Breast epithelium (tissue), 4 donors: ENCODE results near the gene SIKE1. TPM values are rescaled to one million over a fixed set of nuclear protein-coding genes. Genes with fewer than 3 reads are reported as not detected.

Experiments
- DNase-seq, 2 donors: peaks; one replicate each; pipeline ENCODE4 v3.0.0-alpha.2; 2019; ENCODE audit warnings: low spot score in 2 of 2
- H3K27ac ChIP-seq, 2 donors: fragments of 200-600 bp; sonication (generic) in 1 of 2; one replicate each; pipeline ENCODE4 v1.5.1; 2016 to 2019; ENCODE audit warnings: mild to moderate bottlenecking in 1 of 2
- H3K27me3 ChIP-seq, 2 donors: fragments of 200-600 bp; sonication (generic) in 1 of 2; one replicate each; pipeline versions ENCODE4 v1.5.1 to v1.6.0; 2017 to 2019; ENCODE audit warnings: control low read depth in 1 of 2, mild to moderate bottlenecking in 1 of 2
- H3K36me3 ChIP-seq: fragments of 200-600 bp; one replicate; pipeline ENCODE4 v1.5.1; 2019
- H3K4me1 ChIP-seq, 2 donors: fragments of 200-600 bp; sonication (generic); one replicate each; pipeline ENCODE4 v1.5.1; 2016 to 2019; ENCODE audit warnings: control low read depth in 1 of 2
- H3K4me3 ChIP-seq, 3 donors: fragments of 200-600 bp; sonication (generic); 1 replicate in 2 of 3; 2 replicates in 1 of 3; pipeline ENCODE4 v1.5.1; 2016 to 2019; ENCODE audit warnings: mild to moderate bottlenecking in 3 of 3, moderate library complexity in 2 of 3
- H3K9me3 ChIP-seq, 2 donors: fragments of 200-600 bp; sonication (generic) in 1 of 2; one replicate each; pipeline ENCODE4 v1.5.1; 2016 to 2019; ENCODE audit warnings: control low read depth in 1 of 2
- POLR2A ChIP-seq: fragments of 450-650 bp; IDR thresholded peaks from one replicate; pipeline ENCODE4 v1.6.1; 2016; ENCODE audit warnings: antibody characterized with exemption, mild to moderate bottlenecking, moderate library complexity
- POLR2AphosphoS5 ChIP-seq, 3 donors: sonication (generic); formaldehyde crosslinking; IDR thresholded peaks; one replicate each; pipeline ENCODE4 v1.6.1; 2017; ENCODE audit warnings: antibody characterized with exemption in 3 of 3
- intact Hi-C: fragments of 100-400 bp; cut with DNase I; formaldehyde crosslinking; loops from one replicate; pipeline ENCODE4 v1.15.1; 2023; ENCODE audit warnings: low total_unique reads
- total RNA-seq, 3 donors: library from RNA; depleted of rRNA; stranded (reverse); fragments of >200 nt; gene quantifications; one replicate each; pipeline ENCODE4 v1.1.0, GENCODE V29; 2016
- TF ChIP-seq, protein P1 (sequence below), 3 donors: fragments of 450-650 bp; IDR thresholded peaks; one replicate each; pipeline ENCODE4 v1.5.1; 2016 to 2017; ENCODE audit warnings: antibody characterized with exemption in 3 of 3, mild to moderate bottlenecking in 3 of 3, moderate library complexity in 3 of 3

Gene SIKE1
- total RNA-seq, 3 donors from 2014 or later: 31.6 to 41.0 (median 32.3) TPM

DNA sequence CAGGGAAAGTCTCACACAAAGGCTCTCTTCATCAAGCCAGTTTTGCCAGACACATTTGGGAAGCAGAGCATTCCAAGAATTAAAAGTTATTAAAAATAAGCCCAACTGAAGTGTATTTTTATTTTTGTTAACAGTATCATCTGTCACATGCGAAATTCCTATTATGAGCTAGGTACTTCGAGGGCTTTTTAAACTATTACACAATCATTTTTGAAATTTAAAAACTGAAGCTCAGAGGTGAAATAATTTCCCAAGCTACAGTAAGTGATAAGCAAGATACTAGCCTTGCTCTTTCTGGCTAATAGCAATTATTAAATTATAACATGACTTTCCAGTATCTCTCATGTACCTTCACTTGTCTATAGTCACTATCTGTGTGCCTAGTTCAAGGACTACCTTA lies 51.9 kb downstream of the SIKE1 start:
- no peak overlapping the region for H3K27ac ChIP-seq
- DNase-seq: no peak
- no peaks in the 10 kb centered on the region for H3K4me1 ChIP-seq
- H3K27me3 ChIP-seq: no peaks in the 10 kb centered on the region
- TF ChIP-seq, protein P1, sequence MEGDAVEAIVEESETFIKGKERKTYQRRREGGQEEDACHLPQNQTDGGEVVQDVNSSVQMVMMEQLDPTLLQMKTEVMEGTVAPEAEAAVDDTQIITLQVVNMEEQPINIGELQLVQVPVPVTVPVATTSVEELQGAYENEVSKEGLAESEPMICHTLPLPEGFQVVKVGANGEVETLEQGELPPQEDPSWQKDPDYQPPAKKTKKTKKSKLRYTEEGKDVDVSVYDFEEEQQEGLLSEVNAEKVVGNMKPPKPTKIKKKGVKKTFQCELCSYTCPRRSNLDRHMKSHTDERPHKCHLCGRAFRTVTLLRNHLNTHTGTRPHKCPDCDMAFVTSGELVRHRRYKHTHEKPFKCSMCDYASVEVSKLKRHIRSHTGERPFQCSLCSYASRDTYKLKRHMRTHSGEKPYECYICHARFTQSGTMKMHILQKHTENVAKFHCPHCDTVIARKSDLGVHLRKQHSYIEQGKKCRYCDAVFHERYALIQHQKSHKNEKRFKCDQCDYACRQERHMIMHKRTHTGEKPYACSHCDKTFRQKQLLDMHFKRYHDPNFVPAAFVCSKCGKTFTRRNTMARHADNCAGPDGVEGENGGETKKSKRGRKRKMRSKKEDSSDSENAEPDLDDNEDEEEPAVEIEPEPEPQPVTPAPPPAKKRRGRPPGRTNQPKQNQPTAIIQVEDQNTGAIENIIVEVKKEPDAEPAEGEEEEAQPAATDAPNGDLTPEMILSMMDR (IDR thresholded peaks at IDR 0.05): no peak
- TF ChIP-seq POLR2A (no peak), POLR2AphosphoS5 (IDR thresholded peaks at IDR 0.05) (no peak)
- no peak overlapping the region for H3K4me3 ChIP-seq
- peaks cover 11% of the 10 kb centered on the region for H3K36me3 ChIP-seq
- H3K9me3 ChIP-seq: no peaks in the 10 kb centered on the region
- intact Hi-C loops: no loop called here

DNA sequence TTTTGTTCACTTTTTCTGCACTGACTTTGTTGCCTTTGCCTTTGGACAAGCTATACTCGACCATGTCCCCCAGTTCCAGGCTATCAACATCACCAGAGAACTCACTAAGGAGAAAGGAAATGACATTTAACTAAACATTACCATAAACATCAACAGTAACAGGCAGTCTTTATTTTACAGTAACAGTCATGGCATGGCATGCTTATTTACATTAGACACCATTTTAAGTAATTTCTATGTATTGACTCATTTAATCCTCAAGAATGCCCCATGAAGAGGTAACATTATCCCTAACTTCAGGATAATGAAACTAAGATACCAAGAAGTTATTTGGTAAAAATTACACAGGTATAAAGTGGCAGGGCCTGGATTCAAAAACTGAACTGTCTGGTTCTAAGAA lies 55.3 kb downstream of the SIKE1 start:
- TF ChIP-seq, protein P1 (IDR thresholded peaks at IDR 0.05): no peak
- TF ChIP-seq POLR2AphosphoS5 (IDR thresholded peaks at IDR 0.05) (no peak), POLR2A (no peak)
- Histone ChIP-seq H3K4me3 (no peak overlapping the region), H3K27ac (no peak overlapping the region), H3K36me3 (peaks cover 11% of the 10 kb centered on the region), H3K4me1 (no peaks in the 10 kb centered on the region), H3K27me3 (no peaks in the 10 kb centered on the region), H3K9me3 (no peaks in the 10 kb centered on the region)
- intact Hi-C loops: no loop called here
- DNase-seq: no peak

DNA sequence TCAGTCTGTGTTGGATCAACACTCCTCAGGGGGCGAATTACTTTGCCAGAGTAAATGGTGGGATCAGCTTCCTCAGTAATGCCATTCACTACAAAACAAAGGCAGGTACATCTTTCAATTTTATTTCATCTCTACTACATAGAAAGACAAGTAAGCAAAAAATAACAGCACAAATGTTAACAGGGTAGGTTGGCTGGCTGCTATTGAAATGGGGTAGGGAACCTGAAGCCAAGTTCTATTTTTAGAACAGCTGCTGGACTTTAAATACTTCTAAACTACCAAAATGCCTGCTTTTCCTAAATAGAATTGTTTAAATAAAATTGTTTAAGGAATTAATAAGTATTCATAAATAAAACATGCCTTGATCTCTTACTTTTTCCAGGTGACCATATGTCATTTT lies 56.6 kb downstream of the SIKE1 start:
- Histone ChIP-seq H3K27me3 (no peaks in the 10 kb centered on the region), H3K27ac (no peak overlapping the region), H3K4me1 (no peaks in the 10 kb centered on the region), H3K36me3 (peaks cover 11% of the 10 kb centered on the region), H3K4me3 (no peak overlapping the region), H3K9me3 (no peaks in the 10 kb centered on the region)
- intact Hi-C loops: no loop called here
- no peak for TF ChIP-seq POLR2AphosphoS5 (IDR thresholded peaks at IDR 0.05)
- no peak for TF ChIP-seq POLR2A
- DNase-seq: no peak

DNA sequence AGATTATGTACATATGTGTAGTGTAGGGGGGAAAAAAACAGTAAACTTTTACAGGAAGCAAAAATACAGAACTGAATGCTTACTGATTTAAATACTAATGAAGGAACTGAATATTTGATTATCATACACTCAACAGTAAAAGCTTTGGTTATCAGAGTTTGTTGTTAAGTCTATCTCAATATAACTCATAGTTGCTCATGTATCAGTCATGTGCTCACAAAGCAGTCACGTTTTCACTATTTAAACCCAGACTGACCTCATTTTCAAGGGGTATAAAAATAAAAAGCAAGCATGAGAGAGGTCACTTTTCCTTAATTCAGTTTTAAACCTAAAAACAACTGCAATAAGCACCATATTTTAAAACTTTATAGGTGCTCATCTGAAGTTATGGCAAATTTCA lies 57.0 kb downstream of the SIKE1 start:
- no peak overlapping the region for H3K4me3 ChIP-seq
- intact Hi-C loops: no loop called here
- TF ChIP-seq POLR2A (no peak), POLR2AphosphoS5 (IDR thresholded peaks at IDR 0.05) (no peak)
- TF ChIP-seq, protein P1 (IDR thresholded peaks at IDR 0.05): no peak
- H3K27me3 ChIP-seq: no peaks in the 10 kb centered on the region
- DNase-seq: no peak
- H3K27ac ChIP-seq: no peak overlapping the region
- H3K36me3 ChIP-seq: peaks cover 11% of the 10 kb centered on the region
- no peaks in the 10 kb centered on the region for H3K9me3 ChIP-seq
- H3K4me1 ChIP-seq: no peaks in the 10 kb centered on the region

DNA sequence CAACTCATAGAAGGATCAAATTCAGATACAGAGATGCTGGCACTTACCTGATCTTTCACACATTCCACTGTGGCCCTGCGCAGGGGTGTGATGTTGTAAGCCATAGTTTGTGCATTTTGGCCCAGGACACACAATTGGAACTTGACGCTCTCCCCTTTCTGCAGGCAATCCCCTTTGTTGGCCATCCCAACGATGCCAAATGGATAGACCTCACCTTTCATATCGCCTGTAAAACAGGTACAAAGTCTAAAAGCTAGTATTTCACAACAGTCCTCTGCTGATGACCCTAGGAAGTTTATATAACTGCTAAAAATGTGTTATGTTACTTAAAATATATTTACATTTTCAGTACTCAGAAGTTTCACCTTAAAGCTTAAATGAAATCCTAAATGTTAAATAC lies 60.0 kb downstream of the SIKE1 start:
- intact Hi-C loops: no loop called here
- no peaks in the 10 kb centered on the region for H3K4me1 ChIP-seq
- DNase-seq: no peak
- H3K27ac ChIP-seq: no peak overlapping the region
- H3K4me3 ChIP-seq: no peak overlapping the region
- peaks cover 6% of the 10 kb centered on the region for H3K36me3 ChIP-seq
- no peak for TF ChIP-seq POLR2A
- TF ChIP-seq, protein P1 (IDR thresholded peaks at IDR 0.05): no peak
- TF ChIP-seq POLR2AphosphoS5 (IDR thresholded peaks at IDR 0.05): no peak
- no peaks in the 10 kb centered on the region for H3K9me3 ChIP-seq
- no peaks in the 10 kb centered on the region for H3K27me3 ChIP-seq

Other genes with a start within 250 kb of the SIKE1 start
- gene BCAS2, start 199.1 kb downstream of the SIKE1 start, total RNA-seq: 10 to 100 TPM; 46.5 to 48.0 (median 46.9) TPM
- 1 to 10 TPM; 2.6 to 5.9 (median 3.3) TPM for gene DENND2C, start 110.6 kb downstream of the SIKE1 start, total RNA-seq
- 1 to 10 TPM in 2 of 3 donors, not detected in 1; 2.3 to 2.9 TPM for gene AMPD1, start 85.1 kb downstream of the SIKE1 start, total RNA-seq
- 10 to 100 TPM; 23.4 to 27.4 (median 25.6) TPM for gene NRAS, start 63.9 kb downstream of the SIKE1 start, total RNA-seq
- 1,000 to 10,000 TPM in 1 of 3 donors, 100 to 1,000 TPM in 2; 489 to 1,906 (median 706) TPM for gene CSDE1, start 22.7 kb downstream of the SIKE1 start, total RNA-seq
- gene SYCP1, start 74.2 kb upstream of the SIKE1 start, total RNA-seq: under 1 TPM in 1 of 3 donors, not detected in 2; 0.16 TPM
- gene TSHB, start 249.1 kb upstream of the SIKE1 start, total RNA-seq: not detected